Liver (tissue), 9 donors: Measurements from ENCODE around the gene CAMK1D. TPM values are rescaled to one million over a fixed set of nuclear protein-coding genes. Genes with fewer than 3 reads are reported as not detected.

Experiments used
- DNase-seq: peaks from one replicate; pipeline ENCODE4 v3.0.0-alpha.2; 2017; ENCODE audit warnings: low spot score
- H3K27ac ChIP-seq, 2 donors: one replicate each; pipeline ENCODE4 v1.7.0; 2013; ENCODE audit warnings: inconsistent platforms in 2 of 2, low read length in 2 of 2, control low read depth in 1 of 2, low read depth in 1 of 2, mild to moderate bottlenecking in 1 of 2
- H3K27me3 ChIP-seq, 4 donors: one replicate each; pipeline versions ENCODE4 v1.6.1 to v1.7.0; 2013; ENCODE audit warnings: low read length in 3 of 4, inconsistent platforms in 1 of 4, mild to moderate bottlenecking in 1 of 4, moderate library complexity in 1 of 4; ENCODE audit not compliant: control insufficient read depth in 4 of 4, insufficient read depth in 4 of 4
- H3K36me3 ChIP-seq, 4 donors: one replicate each; pipeline versions ENCODE4 v1.6.1 to v1.7.0; 2013; ENCODE audit warnings: low read length in 3 of 4, mild to moderate bottlenecking in 3 of 4, low read depth in 1 of 4, moderate library complexity in 1 of 4; ENCODE audit not compliant: control insufficient read depth in 4 of 4, insufficient read depth in 3 of 4
- H3K4me1 ChIP-seq, 4 donors: one replicate each; pipeline versions ENCODE4 v1.6.1 to v1.7.0; 2013; ENCODE audit warnings: low read length in 3 of 4, mild to moderate bottlenecking in 3 of 4, moderate library complexity in 1 of 4; ENCODE audit not compliant: control insufficient read depth in 4 of 4, insufficient read depth in 4 of 4
- H3K4me3 ChIP-seq, 3 donors: one replicate each; pipeline versions ENCODE4 v1.6.1 to v1.7.0; 2013; ENCODE audit warnings: low read length in 3 of 3, control low read depth in 1 of 3, low read depth in 1 of 3, mild to moderate bottlenecking in 1 of 3
- H3K9ac ChIP-seq, 2 donors: one replicate each; pipeline ENCODE4 v1.7.0; 2013; ENCODE audit warnings: low read length in 2 of 2, mild to moderate bottlenecking in 2 of 2, moderate library complexity in 2 of 2, control low read depth in 1 of 2, low read depth in 1 of 2
- H3K9me3 ChIP-seq, 4 donors: one replicate each; pipeline versions ENCODE4 v1.6.1 to v1.7.0; 2013; ENCODE audit warnings: low read length in 3 of 4; ENCODE audit not compliant: control insufficient read depth in 4 of 4
- EGR1 ChIP-seq, 2 donors: IDR thresholded peaks; 2 replicates each; pipeline ENCODE4 v1.6.1; 2016 to 2018; ENCODE audit warnings: antibody characterized with exemption in 2 of 2, low read depth in 2 of 2
- FOXA1 ChIP-seq: IDR thresholded peaks from 2 replicates; pipeline ENCODE4 v1.6.1; 2016; ENCODE audit warnings: antibody characterized with exemption
- FOXA2 ChIP-seq: IDR thresholded peaks from 2 replicates; pipeline ENCODE4 v1.6.1; 2016; ENCODE audit warnings: antibody characterized with exemption
- GABPA ChIP-seq, 2 donors: IDR thresholded peaks in 1 of 2; conservative IDR thresholded peaks in 1 of 2; 2 replicates each; pipeline ENCODE4 v1.6.1; 2016; ENCODE audit warnings: antibody characterized with exemption in 2 of 2, mild to moderate bottlenecking in 1 of 2, moderate library complexity in 1 of 2
- JUND ChIP-seq, 2 donors: IDR thresholded peaks; 2 replicates each; pipeline ENCODE4 v1.6.1; 2016; ENCODE audit warnings: antibody characterized with exemption in 2 of 2
- NR2F2 ChIP-seq: IDR thresholded peaks from 2 replicates; pipeline ENCODE4 v1.6.1; 2016; ENCODE audit warnings: antibody characterized with exemption
- RAD21 ChIP-seq, 2 donors: IDR thresholded peaks; 2 replicates each; pipeline ENCODE4 v1.6.1; 2016; ENCODE audit warnings: antibody characterized with exemption in 2 of 2, mild to moderate bottlenecking in 2 of 2
- REST ChIP-seq: IDR thresholded peaks from 2 replicates; pipeline ENCODE4 v1.6.1; 2016; ENCODE audit warnings: antibody characterized with exemption, mild to moderate bottlenecking
- RXRA ChIP-seq, 2 donors: IDR thresholded peaks; 2 replicates each; pipeline ENCODE4 v1.6.1; 2017 to 2018; ENCODE audit warnings: antibody characterized with exemption in 2 of 2, mild to moderate bottlenecking in 1 of 2
- SP1 ChIP-seq: IDR thresholded peaks from 2 replicates; pipeline ENCODE4 v1.6.1; 2018; ENCODE audit warnings: antibody characterized with exemption, mild to moderate bottlenecking
- YY1 ChIP-seq: IDR thresholded peaks from 2 replicates; pipeline ENCODE4 v1.6.1; 2016; ENCODE audit warnings: antibody characterized with exemption, mild to moderate bottlenecking
- WGBS: extraction: QIAGEN DNeasy Blood & Tissue Kit; methylation state at CpG from one replicate; pipeline ENCODE4 v1.1.7; 2013; 5-methylcytosine and 5-hydroxymethylcytosine counted together
- polyA plus RNA-seq, 2 donors: library from polyadenylated mRNA; stranded (reverse) in 1 of 2; unstranded in 1 of 2; fragments of 200-250 nt in 1 of 2; fragments of >200 nt in 1 of 2; fragmentation: Nextera tagmentation in 1 of 2; extraction: Ambion mirVana in 1 of 2; gene quantifications; one replicate each; pipeline versions ENCODE4 v1.2.1 to v1.2.3, GENCODE V29; 2013 to 2015
- total RNA-seq, 2 donors: library from RNA; depleted of rRNA; stranded (reverse); fragments of >200 nt; gene quantifications; one replicate each; pipeline ENCODE4 v1.2.3, GENCODE V29; 2014
- TF ChIP-seq, protein P1 (sequence below): IDR thresholded peaks from 2 replicates; pipeline ENCODE4 v1.6.1; 2016; ENCODE audit warnings: antibody characterized with exemption
- TF ChIP-seq, protein P2 (sequence below): fragments of 150-350 bp; IDR thresholded peaks from 2 replicates; pipeline ENCODE4 v1.5.1; 2017; ENCODE audit warnings: improper control_type of control experiment, low read depth, low read length; ENCODE audit not compliant: missing input control
- donor health status: healthy.
- donor health status: healthy.
- donor health status: healthy.
- donor health status: healthy.
- donor health status: healthy.

The CAMK1D gene
- total and polyA plus RNA-seq, 4 donors, result 2.7 to 10.1 (median 4.2) TPM

- Histone ChIP-seq H3K27me3 (no peaks in the 10 kb centered on the region), H3K4me1 (no peaks in the 10 kb centered on the region), H3K36me3 (no peaks in the 10 kb centered on the region), H3K27ac (no peak overlapping the region), H3K9ac (no peak overlapping the region), H3K9me3 (no peaks in the 10 kb centered on the region), H3K4me3 (no peak overlapping the region)
- WGBS, result 96% methylated on average over 4 of the region's 4 CpGs
- no peak for DNase-seq
- no peak for TF ChIP-seq JUND (IDR thresholded peaks at IDR 0.05)
- TF ChIP-seq, protein P1, sequence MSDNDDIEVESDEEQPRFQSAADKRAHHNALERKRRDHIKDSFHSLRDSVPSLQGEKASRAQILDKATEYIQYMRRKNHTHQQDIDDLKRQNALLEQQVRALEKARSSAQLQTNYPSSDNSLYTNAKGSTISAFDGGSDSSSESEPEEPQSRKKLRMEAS, result no peak
- no peak for TF ChIP-seq NR2F2
- TF ChIP-seq FOXA1, result no peak
- TF ChIP-seq, protein P2, sequence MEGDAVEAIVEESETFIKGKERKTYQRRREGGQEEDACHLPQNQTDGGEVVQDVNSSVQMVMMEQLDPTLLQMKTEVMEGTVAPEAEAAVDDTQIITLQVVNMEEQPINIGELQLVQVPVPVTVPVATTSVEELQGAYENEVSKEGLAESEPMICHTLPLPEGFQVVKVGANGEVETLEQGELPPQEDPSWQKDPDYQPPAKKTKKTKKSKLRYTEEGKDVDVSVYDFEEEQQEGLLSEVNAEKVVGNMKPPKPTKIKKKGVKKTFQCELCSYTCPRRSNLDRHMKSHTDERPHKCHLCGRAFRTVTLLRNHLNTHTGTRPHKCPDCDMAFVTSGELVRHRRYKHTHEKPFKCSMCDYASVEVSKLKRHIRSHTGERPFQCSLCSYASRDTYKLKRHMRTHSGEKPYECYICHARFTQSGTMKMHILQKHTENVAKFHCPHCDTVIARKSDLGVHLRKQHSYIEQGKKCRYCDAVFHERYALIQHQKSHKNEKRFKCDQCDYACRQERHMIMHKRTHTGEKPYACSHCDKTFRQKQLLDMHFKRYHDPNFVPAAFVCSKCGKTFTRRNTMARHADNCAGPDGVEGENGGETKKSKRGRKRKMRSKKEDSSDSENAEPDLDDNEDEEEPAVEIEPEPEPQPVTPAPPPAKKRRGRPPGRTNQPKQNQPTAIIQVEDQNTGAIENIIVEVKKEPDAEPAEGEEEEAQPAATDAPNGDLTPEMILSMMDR, result no peak
- no peak for TF ChIP-seq RAD21 (IDR thresholded peaks at IDR 0.05)
- TF ChIP-seq GABPA (IDR thresholded peaks at IDR 0.05 in 1 of 2, conservative IDR thresholded peaks at IDR 0.05 in 1 of 2), result no peak
- TF ChIP-seq EGR1 (IDR thresholded peaks at IDR 0.05; ENCODE audit: low read depth in 2 of 2), result no peak
Observed at GRCh38 chr10:12382956-12383531, 33.7 kb downstream of the CAMK1D start.

GRCh38 chr10:12384906-12385305, 35.6 kb downstream of the CAMK1D start:
- H3K36me3 ChIP-seq, result no peaks in the 10 kb centered on the region
- no peak overlapping the region for H3K9ac ChIP-seq
- WGBS, result 90% methylated on average over 2 of the region's 2 CpGs
- H3K4me1 ChIP-seq, result peaks cover 0 to 13% (median 8%) of the 10 kb centered on the region in 4 donors
- no peak for DNase-seq
- no peak overlapping the region for H3K27ac ChIP-seq
- no peaks in the 10 kb centered on the region for H3K9me3 ChIP-seq
- TF ChIP-seq JUND (IDR thresholded peaks at IDR 0.05) (no peak), NR2F2 (no peak), RXRA (IDR thresholded peaks at IDR 0.05) (no peak), YY1 (no peak)
- TF ChIP-seq, protein P2, result no peak
- H3K27me3 ChIP-seq, result no peaks in the 10 kb centered on the region
- H3K4me3 ChIP-seq, result no peak overlapping the region

GRCh38 chr10:12387561-12388210, 38.3 kb downstream of the CAMK1D start:
- Histone ChIP-seq H3K4me1 (peaks cover 4 to 20% (median 13%) of the 10 kb centered on the region in 4 donors), H3K4me3 (no peak overlapping the region), H3K36me3 (no peaks in the 10 kb centered on the region), H3K27me3 (no peaks in the 10 kb centered on the region), H3K27ac (no peak overlapping the region), H3K9ac (no peak overlapping the region), H3K9me3 (no peaks in the 10 kb centered on the region)
- 92% methylated on average over 15 of the region's 15 CpGs for WGBS
- no peak for DNase-seq
- no peak for TF ChIP-seq YY1
- no peak for TF ChIP-seq REST
- no peak for TF ChIP-seq NR2F2
- TF ChIP-seq EGR1 (IDR thresholded peaks at IDR 0.05; ENCODE audit: low read depth in 2 of 2), result no peak
- no peak for TF ChIP-seq FOXA2
- TF ChIP-seq, protein P2, result no peak
- TF ChIP-seq SP1, result no peak
- TF ChIP-seq, protein P1, result no peak
- no peak for TF ChIP-seq RXRA (IDR thresholded peaks at IDR 0.05)
- no peak for TF ChIP-seq RAD21 (IDR thresholded peaks at IDR 0.05)
